ENCODE data around the gene SNX6.
"Not testable (repeated sequence)": the region's sequence is repeated elsewhere in the genome, so short reads cannot be mapped to it uniquely, and the experiment has no call there.

Gene SNX6

DNA sequence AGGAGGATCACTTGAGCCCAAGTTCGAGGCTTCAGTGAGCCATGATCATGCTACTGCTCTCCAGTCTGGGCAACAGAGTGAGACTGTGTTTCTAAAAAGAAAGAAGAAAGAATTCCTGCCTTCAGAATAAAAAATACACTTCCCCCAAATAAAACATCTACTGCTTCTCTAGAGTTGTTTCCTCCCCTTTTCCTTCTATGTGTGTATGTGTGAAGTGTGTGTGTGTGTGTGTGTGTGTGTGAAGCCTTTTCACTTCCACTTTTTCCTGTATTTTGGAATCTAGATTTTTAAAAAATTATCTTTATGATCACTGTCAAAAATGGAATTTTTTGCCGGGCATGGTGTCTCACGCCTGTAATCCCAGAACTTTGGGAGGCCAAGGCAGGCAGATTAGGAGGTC, 12.6 kb upstream of the SNX6 start:
- no peak overlapping the region for H3K27ac ChIP-seq
- TF ChIP-seq Cebpa-rat (IDR thresholded peaks at IDR 0.05): no peak
- H3K9me3 ChIP-seq: no peaks in the 10 kb centered on the region
- no peaks in the 10 kb centered on the region for H3K36me3 ChIP-seq
- no peaks in the 10 kb centered on the region for H4K20me1 ChIP-seq
- H3K4me2 ChIP-seq: no peak overlapping the region
- no peaks in the 10 kb centered on the region for H3K27me3 ChIP-seq
- no peak overlapping the region for H3K4me3 ChIP-seq
- H3K4me1 ChIP-seq: no peaks in the 10 kb centered on the region
- H3K9ac ChIP-seq: no peak overlapping the region

DNA sequence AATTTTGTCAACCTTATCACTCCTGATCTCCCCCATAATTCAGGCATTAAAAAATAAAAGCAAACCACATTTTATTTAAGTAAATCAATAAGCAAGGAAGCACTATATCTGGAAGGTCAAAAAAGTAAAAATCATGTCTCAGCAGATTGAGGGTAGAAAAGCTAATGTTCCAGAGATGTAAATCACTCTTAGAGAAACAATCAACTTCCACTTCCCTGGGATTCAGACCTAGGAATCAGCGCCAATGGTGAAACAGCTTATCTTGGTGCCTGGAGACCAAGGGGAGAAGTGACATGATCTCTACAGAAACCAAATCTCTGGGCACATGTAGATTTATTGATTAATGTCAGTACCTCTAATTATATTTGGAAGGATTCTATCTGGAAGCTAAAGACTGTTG, 10.9 kb upstream of the SNX6 start:
- Histone ChIP-seq H3K4me2 (no peak overlapping the region), H3K9ac (no peak overlapping the region), H3K4me1 (no peaks in the 10 kb centered on the region), H3K4me3 (no peak overlapping the region), H3K9me3 (no peaks in the 10 kb centered on the region), H3K36me3 (no peaks in the 10 kb centered on the region), H3K27ac (no peak overlapping the region), H3K27me3 (no peaks in the 10 kb centered on the region), H4K20me1 (no peaks in the 10 kb centered on the region)
- no peak for TF ChIP-seq Cebpa-rat (IDR thresholded peaks at IDR 0.05)

DNA sequence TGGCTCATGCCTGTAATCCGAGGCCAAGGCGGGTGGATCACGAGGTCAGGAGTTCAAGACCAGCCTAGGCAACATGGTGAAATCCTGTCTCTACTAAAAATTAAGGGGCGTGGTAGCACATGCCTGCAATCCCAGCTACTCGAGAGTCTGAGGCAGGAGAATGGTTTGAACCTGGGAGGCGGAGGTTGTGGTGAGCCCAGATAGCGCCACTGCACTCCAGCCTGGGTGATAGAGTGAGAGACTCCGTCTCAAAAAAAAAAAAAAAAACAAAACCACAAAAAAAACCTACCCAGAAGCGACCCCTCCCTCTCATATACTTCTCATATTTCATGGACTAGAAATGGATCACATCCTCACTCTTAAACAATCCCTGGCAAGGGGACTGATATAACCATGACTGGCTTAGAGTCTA, 4.4 kb upstream of the SNX6 start:
- H3K9me3 ChIP-seq, H3K4me2 ChIP-seq, H3K4me1 ChIP-seq, H3K36me3 ChIP-seq, H3K27ac ChIP-seq, H3K4me3 ChIP-seq, H3K9ac ChIP-seq, H3K27me3 ChIP-seq, H4K20me1 ChIP-seq: not testable (repeated sequence)

DNA sequence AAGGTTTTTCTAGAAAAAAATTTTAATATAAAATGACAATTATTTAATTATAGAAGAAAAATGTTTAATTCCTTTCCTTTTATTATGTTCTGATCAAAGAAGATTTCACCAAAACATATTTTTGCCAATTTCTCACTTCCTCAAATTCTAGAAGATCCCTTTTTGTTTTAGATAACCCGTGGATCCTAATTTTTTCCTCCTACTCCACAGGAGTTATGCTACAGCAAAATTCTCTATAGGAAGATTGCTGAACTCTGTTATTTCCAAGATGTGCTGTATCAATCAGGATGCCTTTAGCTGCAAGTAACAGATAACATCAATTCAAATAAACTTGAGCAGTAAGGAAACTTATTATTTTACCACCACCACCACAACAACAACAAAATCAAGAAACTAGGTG, 3.8 kb upstream of the SNX6 start:
- H4K20me1 ChIP-seq: no peaks in the 10 kb centered on the region
- no peak overlapping the region for H3K27ac ChIP-seq
- H3K4me1 ChIP-seq: peaks cover 11% of the 10 kb centered on the region
- no peak for TF ChIP-seq Cebpa-rat (IDR thresholded peaks at IDR 0.05)
- no peak overlapping the region for H3K9ac ChIP-seq
- H3K4me3 ChIP-seq: no peak overlapping the region
- H3K9me3 ChIP-seq: no peaks in the 10 kb centered on the region
- no peaks in the 10 kb centered on the region for H3K27me3 ChIP-seq
- no peaks in the 10 kb centered on the region for H3K36me3 ChIP-seq
- H3K4me2 ChIP-seq: no peak overlapping the region

DNA sequence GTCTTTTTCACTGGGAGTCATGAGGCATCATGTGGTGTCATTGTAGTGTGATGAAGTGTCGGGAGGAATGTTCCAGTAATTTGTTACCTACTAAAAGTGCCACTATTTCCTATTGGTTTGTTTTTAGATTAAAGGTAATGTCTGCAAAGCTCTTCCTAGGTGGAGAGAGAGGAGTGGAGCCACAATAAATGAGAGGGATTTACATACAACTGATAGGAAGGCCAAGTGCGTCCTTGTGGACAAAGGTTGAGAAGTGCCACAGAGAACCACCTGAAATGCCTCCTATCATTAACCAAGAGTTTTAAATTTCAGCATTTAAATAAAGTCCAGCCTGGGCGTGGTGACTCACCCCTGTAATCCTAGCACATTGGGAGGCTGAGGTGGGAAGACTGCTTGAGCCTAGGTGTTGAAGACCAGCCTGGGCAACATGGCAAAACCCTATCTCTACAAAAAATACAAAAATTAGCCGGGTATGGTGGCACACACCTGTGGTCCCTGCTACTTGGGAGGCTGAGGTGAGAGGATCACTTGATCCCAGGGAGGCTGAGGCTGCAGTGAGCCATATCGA, 2.5 kb upstream of the SNX6 start:
- no peaks in the 10 kb centered on the region for H3K9me3 ChIP-seq
- H3K36me3 ChIP-seq: 0 out of 2 replicates have a peak, but pooled peaks cover 6% of the 10 kb centered on the region
- TF ChIP-seq Cebpa-rat (IDR thresholded peaks at IDR 0.05): no peak
- H3K4me1 ChIP-seq: peaks cover 19% of the 10 kb centered on the region
- no peak overlapping the region for H3K27ac ChIP-seq
- no peak overlapping the region for H3K4me2 ChIP-seq
- H3K4me3 ChIP-seq: no peak overlapping the region
- H3K27me3 ChIP-seq: no peaks in the 10 kb centered on the region
- no peak overlapping the region for H3K9ac ChIP-seq
- peaks cover 12% of the 10 kb centered on the region; the same call in 1 of the 2 replicates for H4K20me1 ChIP-seq

DNA sequence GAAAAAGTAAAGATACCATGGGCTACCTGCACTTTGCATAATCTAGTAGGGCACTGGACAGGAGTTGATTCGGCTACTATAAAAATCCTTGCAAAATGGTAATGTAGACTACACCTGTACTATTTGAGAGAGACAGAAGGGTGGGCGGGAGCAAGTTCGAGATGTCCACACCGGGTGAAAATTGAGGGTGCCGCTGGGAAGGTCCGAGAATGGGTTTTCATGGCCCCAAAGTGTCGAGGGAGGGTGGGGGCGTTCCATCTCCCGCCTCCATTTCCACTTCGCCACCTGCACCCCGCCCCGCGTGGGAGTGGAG, 648 bp downstream of the SNX6 start:
- Histone ChIP-seq H4K20me1 (peaks cover 35% of the 10 kb centered on the region), H3K4me1 (peaks cover 28% of the 10 kb centered on the region), H3K27ac (peak overlapping the region; percentile 92), H3K4me2 (peak overlapping the region; percentile 94), H3K4me3 (peak overlapping the region; percentile 97), H3K36me3 (peaks cover 21% of the 10 kb centered on the region), H3K9me3 (no peaks in the 10 kb centered on the region), H3K27me3 (no peaks in the 10 kb centered on the region), H3K9ac (peak overlapping the region; percentile 98)
- TF ChIP-seq Cebpa-rat (IDR thresholded peaks at IDR 0.05): no peak

DNA sequence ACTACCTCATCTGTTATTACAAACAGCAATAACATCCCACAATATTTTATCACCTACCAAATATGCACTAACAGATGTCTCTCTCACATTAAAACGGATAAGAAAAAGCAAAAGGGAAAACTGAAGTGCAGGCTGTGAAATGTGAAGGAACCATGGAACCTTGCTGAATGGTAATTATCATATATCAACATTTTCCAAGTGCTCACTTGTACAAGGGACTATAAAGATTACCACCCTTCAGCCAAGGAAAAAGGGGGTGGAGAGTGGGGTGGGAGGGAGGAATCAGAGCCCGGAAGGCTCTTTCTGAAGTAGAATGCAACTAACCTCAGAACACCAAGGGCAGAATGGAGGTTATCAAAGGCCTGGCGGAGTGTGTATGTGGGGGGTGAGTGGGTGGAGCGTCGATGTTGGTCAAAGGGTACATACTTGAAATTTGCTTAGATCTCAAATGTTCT, 1.2 kb downstream of the SNX6 start:
- Histone ChIP-seq H4K20me1 (peaks cover 41% of the 10 kb centered on the region), H3K4me2 (peak overlapping the region; percentile 94), H3K4me1 (peaks cover 28% of the 10 kb centered on the region), H3K27ac (no peak overlapping the region), H3K4me3 (peak overlapping the region; percentile 97), H3K27me3 (no peaks in the 10 kb centered on the region), H3K9me3 (no peaks in the 10 kb centered on the region), H3K36me3 (peaks cover 27% of the 10 kb centered on the region), H3K9ac (peak overlapping the region; percentile 98)
- TF ChIP-seq Cebpa-rat (IDR thresholded peaks at IDR 0.05): no peak

DNA sequence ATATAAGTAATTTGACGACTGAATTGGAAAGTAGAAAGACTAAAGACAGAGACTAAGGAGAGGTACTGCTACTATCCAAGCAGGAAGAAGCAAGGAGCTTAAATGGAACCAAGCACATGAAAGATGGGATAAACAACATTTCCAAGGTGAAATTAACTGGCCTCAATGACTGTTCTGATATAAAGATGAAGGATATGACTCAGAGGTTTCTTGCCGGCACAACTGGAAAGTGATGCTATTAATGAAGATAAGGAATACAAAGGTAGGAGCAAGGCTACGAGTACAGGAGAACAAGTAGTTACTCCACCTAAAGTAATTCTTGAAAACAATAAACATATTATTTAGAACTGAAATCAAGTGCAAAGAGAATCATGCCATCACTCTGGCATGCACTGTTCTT, 6.4 kb downstream of the SNX6 start:
- Histone ChIP-seq H3K9me3 (no peaks in the 10 kb centered on the region), H3K27ac (no peak overlapping the region), H3K36me3 (peaks cover 78% of the 10 kb centered on the region), H4K20me1 (peaks cover 91% of the 10 kb centered on the region), H3K9ac (no peak overlapping the region), H3K4me2 (no peak overlapping the region), H3K27me3 (no peaks in the 10 kb centered on the region), H3K4me3 (no peak overlapping the region), H3K4me1 (peaks cover 14% of the 10 kb centered on the region)
- no peak for TF ChIP-seq Cebpa-rat (IDR thresholded peaks at IDR 0.05)

DNA sequence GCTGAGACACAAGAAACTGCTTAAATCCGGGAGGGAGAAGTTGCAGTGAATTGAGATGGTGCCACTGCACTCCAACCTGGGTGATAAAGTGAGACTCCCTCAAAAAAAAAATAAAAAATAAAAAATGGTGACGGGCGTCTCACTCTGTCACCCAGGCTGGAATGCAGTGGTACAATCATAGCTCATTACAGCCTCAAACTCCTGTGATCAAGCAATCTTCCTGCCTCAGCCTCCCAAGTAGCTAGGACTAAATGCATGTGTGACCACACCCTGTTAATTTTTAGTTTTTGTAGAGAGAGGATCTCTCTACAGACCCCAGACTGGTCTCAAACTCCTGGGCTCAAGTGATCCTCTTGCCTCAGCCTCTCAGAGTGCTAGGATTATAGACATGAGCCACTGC, 9.1 kb downstream of the SNX6 start:
- Histone ChIP-seq H3K4me3 (no peak overlapping the region), H3K27me3 (no peaks in the 10 kb centered on the region), H4K20me1 (peaks cover 78% of the 10 kb centered on the region), H3K9me3 (no peaks in the 10 kb centered on the region), H3K9ac (no peak overlapping the region), H3K4me2 (no peak overlapping the region), H3K4me1 (peaks cover 2% of the 10 kb centered on the region), H3K27ac (no peak overlapping the region), H3K36me3 (peaks cover 96% of the 10 kb centered on the region)
- TF ChIP-seq Cebpa-rat (IDR thresholded peaks at IDR 0.05): no peak

DNA sequence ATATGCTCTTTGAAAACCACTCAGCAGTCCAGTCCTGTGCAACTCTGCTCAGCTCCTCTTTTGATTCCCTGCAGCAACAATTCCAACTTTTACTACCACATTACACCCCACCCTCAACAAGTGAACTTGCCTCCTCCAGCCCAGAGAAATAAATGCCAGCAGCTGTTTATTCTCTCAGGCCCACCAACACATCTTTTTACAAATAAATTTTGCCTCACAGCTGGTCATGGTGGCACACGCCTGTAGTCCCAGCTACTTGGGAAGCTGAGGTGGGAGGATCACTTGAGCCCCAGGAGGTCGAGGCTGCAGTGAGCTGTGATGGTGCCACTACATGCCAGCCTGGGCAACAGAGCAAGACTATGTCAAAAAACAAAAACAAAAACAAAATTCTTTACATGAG, 9.8 kb downstream of the SNX6 start:
- no peak overlapping the region for H3K27ac ChIP-seq
- no peak for TF ChIP-seq Cebpa-rat (IDR thresholded peaks at IDR 0.05)

DNA sequence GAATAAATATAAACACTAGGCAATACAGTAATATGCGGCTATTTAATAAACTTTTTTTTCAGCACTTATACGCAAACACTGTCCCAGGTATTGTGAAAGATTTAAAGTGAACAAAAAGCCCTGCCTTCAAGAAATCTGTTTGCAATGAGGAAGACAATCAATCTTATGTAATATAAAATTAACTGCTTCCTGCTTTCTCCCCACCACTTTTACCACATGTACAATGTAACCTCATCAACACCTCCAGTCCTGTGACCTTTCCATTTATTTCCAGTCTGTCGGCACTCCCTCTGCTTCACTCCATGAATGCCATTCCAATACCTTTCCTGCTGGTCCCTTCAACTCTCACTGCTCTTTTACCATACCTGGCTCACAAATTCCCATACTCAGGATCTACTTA, 10.5 kb downstream of the SNX6 start:
- Histone ChIP-seq H3K9ac (no peak overlapping the region), H3K36me3 (peaks cover 94% of the 10 kb centered on the region), H3K27ac (no peak overlapping the region), H4K20me1 (peaks cover 82% of the 10 kb centered on the region), H3K4me1 (peaks cover 16% of the 10 kb centered on the region), H3K27me3 (no peaks in the 10 kb centered on the region), H3K9me3 (no peaks in the 10 kb centered on the region), H3K4me3 (no peak overlapping the region), H3K4me2 (no peak overlapping the region)
- no peak for TF ChIP-seq Cebpa-rat (IDR thresholded peaks at IDR 0.05)

More for the DNA sequence above, 9.8 kb downstream of the SNX6 start:
- Histone ChIP-seq H3K36me3 (peaks cover 96% of the 10 kb centered on the region), H3K9me3 (no peaks in the 10 kb centered on the region), H3K4me3 (no peak overlapping the region), H3K27me3 (no peaks in the 10 kb centered on the region), H3K4me1 (peaks cover 10% of the 10 kb centered on the region), H3K9ac (no peak overlapping the region), H3K4me2 (no peak overlapping the region), H4K20me1 (peaks cover 80% of the 10 kb centered on the region)

All from BLaER1 (cell line).